Karpas-422 (cell line): ENCODE measurements around the gene WIPF2. TPM values are rescaled to one million over a fixed set of nuclear protein-coding genes. Genes with fewer than 3 reads are reported as not detected.

Experiments used
- DNase-seq: peaks from one replicate; pipeline ENCODE4 v3.0.0-alpha.2; 2015
- H2AFZ ChIP-seq: fragments of 200-600 bp; sonication (generic); 2 replicates; pipeline ENCODE4 v1.6.1; 2014; ENCODE audit warnings: antibody characterized with exemption, low read length, mixed read lengths
- H3K27ac ChIP-seq: fragments of 200-600 bp; sonication (generic); 2 replicates; pipeline ENCODE4 v1.5.1; 2014; ENCODE audit warnings: mild to moderate bottlenecking, low read length, moderate library complexity
- H3K27me3 ChIP-seq: fragments of 200-600 bp; sonication (generic); 2 replicates; pipeline ENCODE4 v1.6.1; 2014; ENCODE audit warnings: low read length, mixed read lengths
- H3K36me3 ChIP-seq: fragments of 200-600 bp; sonication (generic); 2 replicates; pipeline ENCODE4 v1.6.1; 2014; ENCODE audit warnings: low read length, mixed read lengths; ENCODE audit not compliant: insufficient read depth
- H3K4me1 ChIP-seq: fragments of 200-600 bp; sonication (generic); 2 replicates; pipeline ENCODE4 v1.6.1; 2014; ENCODE audit warnings: mild to moderate bottlenecking, low read length, mixed read lengths
- H3K4me2 ChIP-seq: fragments of 200-600 bp; sonication (generic); 2 replicates; pipeline ENCODE4 v1.6.1; 2014; ENCODE audit warnings: low read length, low read depth, mild to moderate bottlenecking; ENCODE audit not compliant: poor library complexity, severe bottlenecking
- H3K4me3 ChIP-seq: fragments of 200-600 bp; sonication (generic); 2 replicates; pipeline ENCODE4 v1.5.1; 2014; ENCODE audit warnings: mild to moderate bottlenecking, antibody characterized with exemption, low read length, mixed read lengths
- H3K79me2 ChIP-seq: fragments of 200-600 bp; sonication (generic); 2 replicates; pipeline ENCODE4 v1.6.1; 2014; ENCODE audit warnings: mild to moderate bottlenecking, low read length, mixed read lengths
- H3K9ac ChIP-seq: fragments of 200-600 bp; sonication (generic); 2 replicates; pipeline ENCODE4 v1.6.0; 2014; ENCODE audit warnings: low read length
- H3K9me2 ChIP-seq: fragments of 200-600 bp; sonication (generic), shearing (Covaris generic); replicated peaks from 2 replicates; pipeline ENCODE4 v1.6.0; 2014; ENCODE audit warnings: mild to moderate bottlenecking, low read length, moderate library complexity; ENCODE audit not compliant: insufficient read depth
- H3K9me3 ChIP-seq: fragments of 300-700, 200-600 bp; sonication (generic); 2 replicates; pipeline ENCODE4 v1.6.1; 2014; ENCODE audit warnings: low read length, mixed read lengths
- H4K20me1 ChIP-seq: fragments of 200-600 bp; sonication (generic); 2 replicates; pipeline ENCODE4 v1.6.1; 2014; ENCODE audit warnings: mild to moderate bottlenecking, antibody characterized with exemption, low read length, low read depth; ENCODE audit not compliant: insufficient read depth
- total RNA-seq: library from RNA; depleted of rRNA; stranded (reverse); fragments of >200 nt; shearing (Covaris generic); gene quantifications from 2 replicates; pipeline ENCODE4 v1.2.3, GENCODE V29; 2014; ENCODE audit warnings: low replicate concordance

Gene WIPF2
- total RNA-seq, 1 experiment from 2014 or later, result 19.0 TPM

DNA sequence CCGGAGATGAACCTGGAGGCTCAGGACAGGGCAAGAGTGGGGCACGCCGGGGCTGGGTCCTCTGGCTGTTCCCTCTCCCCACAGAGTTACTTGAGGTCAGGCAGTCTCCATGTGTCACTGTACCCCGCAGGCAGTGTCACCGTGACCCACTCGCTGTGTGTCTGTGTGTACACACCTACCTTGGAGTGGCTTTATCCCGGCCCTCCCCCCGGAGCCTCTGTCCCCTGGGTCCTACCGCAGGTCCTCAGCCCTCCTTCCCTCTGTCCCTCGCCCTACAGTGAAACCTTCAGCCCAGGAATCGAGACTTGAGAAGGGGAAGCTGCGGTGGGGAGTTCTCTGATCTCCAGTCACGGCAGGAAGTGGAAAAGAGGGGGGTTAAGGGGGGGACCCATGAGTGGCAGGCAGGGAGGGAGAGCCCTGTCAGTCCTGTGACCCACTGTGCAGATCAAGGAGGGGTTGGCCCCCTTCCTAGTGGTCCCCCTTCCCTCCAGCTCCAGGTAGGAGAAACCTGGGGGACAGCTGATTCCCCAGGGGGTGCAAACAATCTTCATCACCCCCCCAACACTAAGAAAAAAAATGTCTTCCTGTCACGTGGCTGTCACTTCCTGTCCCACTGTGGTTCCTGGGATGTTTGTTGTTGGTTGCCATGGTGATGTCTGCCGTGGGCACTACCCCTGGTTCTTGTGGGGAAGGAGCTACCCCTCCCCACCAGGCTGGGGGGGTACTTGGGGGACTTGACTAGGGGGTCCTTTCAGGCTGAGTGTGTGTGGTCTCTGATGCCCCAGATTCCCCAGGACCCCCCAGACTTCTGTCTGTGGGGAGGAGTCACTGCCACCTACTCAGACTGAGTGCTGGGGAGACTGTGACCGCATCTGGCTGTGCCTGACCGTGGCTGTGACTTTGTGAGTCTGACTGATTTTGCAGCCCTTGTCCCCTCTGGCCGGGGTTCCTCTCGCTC, 103.5 kb downstream of the WIPF2 start:
- Histone ChIP-seq H3K4me3 (peak overlapping the region; percentile 70), H3K9ac (peak overlapping the region; percentile 74), H3K9me3 (no peaks in the 10 kb centered on the region), H3K9me2 (no peaks in the 10 kb centered on the region), H3K27me3 (no peaks in the 10 kb centered on the region), H2AFZ (no peak overlapping the region), H3K4me1 (peaks cover 97% of the 10 kb centered on the region), H3K4me2 (peak overlapping the region; percentile 83), H4K20me1 (peaks cover 28% of the 10 kb centered on the region; the same call in 1 of the 2 replicates), H3K27ac (peak overlapping the region; percentile 97), H3K36me3 (no peaks in the 10 kb centered on the region), H3K79me2 (peaks cover 70% of the 10 kb centered on the region)
- peak; percentile 94 for DNase-seq

DNA sequence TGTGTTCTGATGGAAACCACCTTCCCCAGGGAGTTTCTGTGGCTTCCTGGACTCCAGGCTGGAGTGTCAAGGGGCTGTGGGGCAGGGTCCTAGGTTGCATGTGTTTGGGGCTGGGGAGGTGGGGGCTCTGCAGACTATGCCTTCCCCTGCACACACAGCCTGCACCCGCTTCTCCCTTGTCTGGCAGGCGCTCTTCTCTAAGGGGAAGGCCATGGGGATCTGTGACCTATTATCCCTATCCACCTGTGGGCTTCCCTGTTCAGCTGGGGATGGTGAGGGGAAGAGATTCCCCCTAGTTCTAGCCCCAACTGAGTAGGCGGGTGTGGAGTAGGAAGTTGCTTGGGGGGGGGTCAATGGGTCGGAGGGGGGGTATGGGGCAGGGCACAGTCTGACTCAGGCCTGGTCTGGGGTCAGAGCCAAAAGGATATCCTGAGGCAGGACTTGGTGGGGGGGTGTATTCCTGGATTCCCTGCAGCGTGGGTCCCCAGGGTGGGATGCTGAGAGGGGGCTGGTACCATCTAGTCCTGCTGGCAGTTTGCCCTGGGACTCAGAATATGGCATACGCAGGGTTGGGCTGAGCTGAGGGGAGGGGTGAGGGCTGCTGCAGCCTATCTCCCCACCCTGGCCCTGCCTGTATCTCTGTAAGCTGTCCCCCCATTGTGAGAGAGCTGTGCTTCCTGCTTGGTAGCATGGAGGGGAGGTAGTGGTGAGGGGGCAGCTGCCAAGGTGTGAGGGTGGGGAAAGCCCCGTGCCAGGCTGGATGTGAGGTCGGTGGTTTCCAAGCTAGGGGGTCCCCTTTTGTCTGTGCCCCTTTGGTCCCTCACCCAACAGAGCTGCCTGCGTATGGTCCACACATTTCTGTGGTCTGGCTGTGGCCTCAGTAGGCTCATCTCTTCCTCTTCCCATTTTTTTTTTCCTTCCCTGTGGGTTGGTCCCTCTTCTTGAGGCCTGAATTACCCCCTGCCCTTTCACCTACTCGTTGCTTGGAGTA, 104.6 kb downstream of the WIPF2 start:
- Histone ChIP-seq H3K9me3 (no peaks in the 10 kb centered on the region), H3K4me1 (peaks cover 100% of the 10 kb centered on the region), H3K27ac (peak overlapping the region; percentile 97), H3K4me2 (peak overlapping the region; percentile 83), H3K36me3 (no peaks in the 10 kb centered on the region), H4K20me1 (peaks cover 28% of the 10 kb centered on the region; the same call in 1 of the 2 replicates), H3K79me2 (peaks cover 79% of the 10 kb centered on the region), H2AFZ (no peak overlapping the region), H3K9ac (peak overlapping the region; percentile 74), H3K27me3 (no peaks in the 10 kb centered on the region), H3K9me2 (no peaks in the 10 kb centered on the region), H3K4me3 (peak overlapping the region; percentile 70; the same call in 1 of the 2 replicates)
- no peak for DNase-seq

DNA sequence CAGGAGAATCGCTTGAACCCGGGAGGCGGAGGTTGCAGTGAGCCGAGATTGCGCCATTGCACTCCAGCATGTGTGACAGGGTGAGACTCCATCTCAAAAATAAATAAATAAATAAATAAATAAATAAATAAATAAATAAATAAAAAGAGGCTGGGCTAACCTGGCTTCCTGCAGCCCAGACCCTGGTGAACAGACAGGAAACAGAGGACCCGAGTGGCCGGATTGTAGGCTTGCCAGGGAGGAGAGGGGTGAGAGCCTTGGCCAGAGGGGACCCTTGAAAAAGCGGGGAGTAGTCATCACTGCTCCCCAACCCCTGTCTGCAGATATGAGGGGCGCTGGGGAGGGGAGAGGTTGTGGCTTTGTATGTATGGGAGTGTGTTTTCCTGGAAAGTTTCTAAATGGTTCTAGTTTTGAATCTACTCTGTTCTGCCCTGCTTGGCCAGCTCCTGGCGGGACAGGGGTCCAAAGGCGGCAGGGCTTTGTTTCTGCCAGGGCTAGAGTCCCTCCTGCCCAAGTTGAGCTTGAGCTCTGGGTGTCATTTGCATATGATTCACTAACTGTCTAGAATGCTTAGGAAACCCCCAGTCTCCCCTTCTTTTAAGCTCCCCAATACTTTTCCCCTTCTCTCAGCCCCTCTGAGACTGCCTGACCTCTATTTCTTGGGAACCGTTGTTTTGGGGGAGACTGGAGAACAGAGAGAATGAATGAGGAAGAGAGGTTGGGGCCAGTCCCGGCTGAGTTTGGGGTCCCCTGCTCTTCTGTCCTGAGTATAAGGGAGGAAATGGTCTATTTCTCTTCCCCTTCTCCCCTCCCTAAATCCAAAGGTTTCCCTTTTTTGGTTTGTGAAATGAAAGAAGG, 106.3 kb downstream of the WIPF2 start:
- Histone ChIP-seq H3K4me2 (peak overlapping the region; percentile 94), H3K79me2 (peaks cover 73% of the 10 kb centered on the region), H4K20me1 (peaks cover 15% of the 10 kb centered on the region; the same call in 1 of the 2 replicates), H3K27ac (peak overlapping the region; percentile 97), H3K27me3 (no peaks in the 10 kb centered on the region), H3K36me3 (no peaks in the 10 kb centered on the region), H3K9ac (peak overlapping the region; percentile 79), H3K9me2 (no peaks in the 10 kb centered on the region), H2AFZ (no peak overlapping the region), H3K4me3 (peak overlapping the region; percentile 65), H3K4me1 (peaks cover 94% of the 10 kb centered on the region), H3K9me3 (no peaks in the 10 kb centered on the region)
- DNase-seq, result peak; percentile 76

DNA sequence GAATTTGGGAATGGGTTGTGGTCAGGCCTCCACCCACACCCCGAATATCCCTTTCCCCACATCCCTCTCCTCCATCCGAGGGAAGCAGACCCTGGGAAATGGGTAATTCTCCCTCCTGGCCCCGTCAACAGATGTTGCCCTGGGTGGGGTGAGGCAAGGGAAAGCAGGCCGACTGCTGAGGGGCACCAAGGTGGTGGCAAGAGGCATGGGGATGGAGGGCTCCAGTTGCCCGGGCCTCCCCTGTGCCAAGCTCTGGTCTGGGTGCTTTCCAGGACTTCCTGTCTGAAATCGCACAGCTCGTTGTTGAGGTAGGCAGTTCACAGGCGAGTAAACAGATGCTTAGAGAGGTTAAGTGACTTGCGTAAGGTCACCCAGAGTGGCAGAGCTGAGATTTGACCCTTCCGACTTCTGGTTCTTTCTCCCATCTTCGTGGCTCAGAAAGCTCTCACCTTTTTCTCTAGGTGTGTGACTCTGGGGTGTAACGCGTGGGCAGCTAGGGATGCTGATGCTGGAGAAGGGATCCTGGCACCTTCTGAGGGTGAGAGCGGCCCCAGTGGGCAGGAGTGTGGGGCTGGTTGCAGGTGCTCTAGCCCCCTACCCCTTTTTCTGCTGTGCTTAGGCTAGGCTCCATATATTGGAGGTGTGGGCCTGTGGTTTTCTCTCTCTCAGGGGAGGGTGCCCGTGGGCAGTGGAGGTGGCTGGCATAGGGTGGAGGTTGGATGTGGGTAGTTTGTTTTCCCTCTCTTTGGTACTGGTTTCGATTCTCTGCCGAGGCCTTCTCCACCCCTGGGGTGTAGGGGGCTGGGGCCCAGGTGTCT, 107.1 kb downstream of the WIPF2 start:
- H2AFZ ChIP-seq, result no peak overlapping the region
- peaks cover 6% of the 10 kb centered on the region; the same call in 1 of the 2 replicates for H4K20me1 ChIP-seq
- H3K9me3 ChIP-seq, result no peaks in the 10 kb centered on the region
- peak overlapping the region; percentile 94 for H3K4me2 ChIP-seq
- no peaks in the 10 kb centered on the region for H3K27me3 ChIP-seq
- no peaks in the 10 kb centered on the region for H3K9me2 ChIP-seq
- DNase-seq, result peak; percentile 79
- peak overlapping the region; percentile 97 for H3K27ac ChIP-seq
- H3K4me1 ChIP-seq, result peaks cover 93% of the 10 kb centered on the region
- H3K4me3 ChIP-seq, result peak overlapping the region; percentile 65
- H3K9ac ChIP-seq, result peak overlapping the region; percentile 79
- H3K79me2 ChIP-seq, result peaks cover 79% of the 10 kb centered on the region
- no peaks in the 10 kb centered on the region for H3K36me3 ChIP-seq

DNA sequence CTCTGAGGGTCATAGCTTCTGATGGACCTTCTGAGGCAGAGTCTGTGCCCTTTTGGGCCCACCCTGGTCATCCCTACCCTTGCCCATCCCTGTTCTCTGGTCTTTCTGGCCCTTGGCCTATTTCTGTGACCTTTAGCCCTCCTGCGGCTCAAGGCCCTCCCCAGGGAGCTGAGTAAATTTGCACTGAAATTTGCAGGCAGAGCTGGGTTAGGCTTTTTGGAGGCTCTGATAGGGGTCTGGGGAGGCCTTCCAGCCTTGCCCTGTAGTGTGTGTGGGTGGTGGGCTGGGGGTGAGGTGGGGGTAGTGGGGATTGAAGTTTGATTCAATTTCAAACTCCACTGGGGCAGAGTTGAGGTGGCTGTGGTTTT, 107.7 kb downstream of the WIPF2 start:
- Histone ChIP-seq H3K4me1 (peaks cover 87% of the 10 kb centered on the region), H3K27ac (peak overlapping the region; percentile 97), H3K4me2 (peak overlapping the region; percentile 94), H4K20me1 (peaks cover 2% of the 10 kb centered on the region; the same call in 1 of the 2 replicates), H3K9me3 (no peaks in the 10 kb centered on the region), H3K4me3 (peak overlapping the region; percentile 65), H2AFZ (no peak overlapping the region), H3K27me3 (no peaks in the 10 kb centered on the region), H3K79me2 (peaks cover 80% of the 10 kb centered on the region), H3K9ac (peak overlapping the region; percentile 79), H3K9me2 (no peaks in the 10 kb centered on the region), H3K36me3 (no peaks in the 10 kb centered on the region)
- DNase-seq, result peak; percentile 69

DNA sequence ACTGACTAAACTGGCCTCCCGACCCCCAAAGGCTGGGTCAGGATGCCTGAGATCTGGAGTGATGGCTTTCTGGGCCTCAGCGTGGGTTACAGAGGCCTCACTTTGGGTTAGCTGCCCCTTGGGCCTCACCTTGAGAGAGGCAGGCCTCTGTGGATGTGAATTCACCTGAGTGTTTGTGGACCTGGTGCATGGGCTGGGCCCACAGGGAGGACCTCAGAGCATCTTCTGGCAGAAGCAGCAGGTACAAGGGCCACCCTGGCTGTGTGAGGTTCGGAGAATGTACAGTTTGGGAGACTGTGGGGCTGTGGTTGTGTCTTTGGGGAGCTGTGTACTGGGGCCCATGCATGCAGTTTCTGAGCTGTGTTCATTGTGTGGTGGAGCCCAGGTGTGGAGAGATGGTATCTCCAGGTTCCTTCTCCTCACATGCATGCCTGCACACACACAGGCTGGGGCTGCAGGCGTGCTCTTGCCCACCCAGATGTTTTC, 108.2 kb downstream of the WIPF2 start:
- H3K9ac ChIP-seq, result peak overlapping the region; percentile 79
- H4K20me1 ChIP-seq, result no peaks in the 10 kb centered on the region
- peak overlapping the region; percentile 65 for H3K4me3 ChIP-seq
- peaks cover 82% of the 10 kb centered on the region for H3K4me1 ChIP-seq
- no peak overlapping the region for H2AFZ ChIP-seq
- peak overlapping the region; percentile 94 for H3K4me2 ChIP-seq
- no peaks in the 10 kb centered on the region for H3K27me3 ChIP-seq
- H3K27ac ChIP-seq, result peak overlapping the region; percentile 97
- peak; percentile 77 for DNase-seq
- H3K9me2 ChIP-seq, result no peaks in the 10 kb centered on the region
- H3K79me2 ChIP-seq, result peaks cover 75% of the 10 kb centered on the region
- H3K9me3 ChIP-seq, result no peaks in the 10 kb centered on the region
- no peaks in the 10 kb centered on the region for H3K36me3 ChIP-seq
